ENCODE results near the gene LSM12. TPM values are rescaled to one million over a fixed set of nuclear protein-coding genes. Genes with fewer than 3 reads are reported as not detected.

Gene LSM12
- total RNA-seq, 4 donors from 2014 or later: 41.6 to 79.0 (median 56.5) TPM

DNA sequence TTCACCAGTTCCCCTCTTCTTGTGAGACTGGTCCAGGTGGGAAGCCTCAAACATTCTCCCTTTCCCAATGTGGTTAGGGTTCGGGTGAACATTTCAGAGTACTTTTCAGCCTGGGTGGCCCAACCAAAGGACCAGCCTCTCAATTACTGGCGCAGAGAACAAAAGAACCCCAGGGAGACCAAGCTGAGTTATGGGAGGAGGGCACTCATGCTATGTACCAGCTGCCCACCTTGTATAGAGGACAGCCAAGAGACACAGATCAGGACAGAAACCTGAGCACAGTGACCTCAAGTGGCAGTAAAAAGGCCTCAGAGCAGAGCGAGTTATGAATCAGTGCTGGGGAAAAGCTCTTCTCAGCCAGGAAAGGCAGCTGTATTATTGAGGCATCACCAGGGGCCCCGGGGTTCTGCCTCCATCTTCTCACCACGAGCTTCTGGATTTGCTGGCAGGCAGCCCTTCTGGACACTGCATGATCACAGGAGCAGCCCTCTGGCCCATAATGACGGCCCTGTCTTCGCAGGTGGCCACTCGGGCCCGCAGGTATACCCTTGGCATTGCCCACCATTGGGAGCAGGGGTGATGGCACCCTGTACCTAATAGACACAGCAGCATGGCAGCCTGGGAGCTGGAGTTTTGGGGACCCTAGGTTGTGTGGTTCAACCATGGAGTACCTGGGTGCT lies 7.9 kb upstream of the LSM12 start:
- H3K4me1 ChIP-seq: peaks cover 27 to 35% of the 10 kb centered on the region in 2 donors
- TF ChIP-seq POLR2A (IDR thresholded peaks at IDR 0.05): no peak
- TF ChIP-seq, protein P1, sequence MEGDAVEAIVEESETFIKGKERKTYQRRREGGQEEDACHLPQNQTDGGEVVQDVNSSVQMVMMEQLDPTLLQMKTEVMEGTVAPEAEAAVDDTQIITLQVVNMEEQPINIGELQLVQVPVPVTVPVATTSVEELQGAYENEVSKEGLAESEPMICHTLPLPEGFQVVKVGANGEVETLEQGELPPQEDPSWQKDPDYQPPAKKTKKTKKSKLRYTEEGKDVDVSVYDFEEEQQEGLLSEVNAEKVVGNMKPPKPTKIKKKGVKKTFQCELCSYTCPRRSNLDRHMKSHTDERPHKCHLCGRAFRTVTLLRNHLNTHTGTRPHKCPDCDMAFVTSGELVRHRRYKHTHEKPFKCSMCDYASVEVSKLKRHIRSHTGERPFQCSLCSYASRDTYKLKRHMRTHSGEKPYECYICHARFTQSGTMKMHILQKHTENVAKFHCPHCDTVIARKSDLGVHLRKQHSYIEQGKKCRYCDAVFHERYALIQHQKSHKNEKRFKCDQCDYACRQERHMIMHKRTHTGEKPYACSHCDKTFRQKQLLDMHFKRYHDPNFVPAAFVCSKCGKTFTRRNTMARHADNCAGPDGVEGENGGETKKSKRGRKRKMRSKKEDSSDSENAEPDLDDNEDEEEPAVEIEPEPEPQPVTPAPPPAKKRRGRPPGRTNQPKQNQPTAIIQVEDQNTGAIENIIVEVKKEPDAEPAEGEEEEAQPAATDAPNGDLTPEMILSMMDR (IDR thresholded peaks at IDR 0.05 in 4 of 5, conservative IDR thresholded peaks at IDR 0.05 in 1 of 5): no peak
- H3K27me3 ChIP-seq: no peaks in the 10 kb centered on the region
- DNase-seq (peak in 1 of 2 donors; percentile 46), ATAC-seq (peak in 1 of 2 donors; percentile 25)
- no peak overlapping the region for H3K4me3 ChIP-seq
- peak overlapping the region; percentile 62 to 96 (median 68) for H3K27ac ChIP-seq
- in situ Hi-C loops (cut with MboI; ENCODE audit: low sequenced_read_pairs in 4 of 4) (no loop called here), intact Hi-C loops (cut with DNase I; ENCODE audit: low total_unique reads) (loop anchor here (5.0 kb wide), 1 partner anchor 113 kb away; the partner anchor contains the start of gene TMUB2)
- H3K9me3 ChIP-seq: no peaks in the 10 kb centered on the region
- H3K36me3 ChIP-seq: peaks cover 0 to 40% of the 10 kb centered on the region in 2 donors

DNA sequence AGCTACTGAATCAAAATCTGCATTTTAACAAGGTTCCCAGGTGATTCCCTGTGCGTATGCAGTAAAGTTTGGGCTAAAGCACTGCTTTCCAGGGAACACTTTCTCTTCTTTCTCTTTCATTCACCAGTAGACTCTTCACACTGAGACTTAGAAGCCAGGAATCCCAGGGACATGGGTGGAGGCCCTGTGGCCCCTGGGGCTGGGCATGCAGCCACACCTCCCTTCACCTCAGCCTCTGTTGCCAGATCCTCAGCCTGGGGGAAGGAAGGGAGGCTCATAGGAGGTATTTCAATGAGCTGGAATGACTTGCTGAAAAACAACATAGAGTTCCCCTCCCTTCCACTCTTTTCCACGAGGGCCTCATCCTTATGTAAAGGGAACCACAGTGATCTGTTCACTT lies 5.3 kb upstream of the LSM12 start:
- TF ChIP-seq, protein P1 (IDR thresholded peaks at IDR 0.05 in 4 of 5, conservative IDR thresholded peaks at IDR 0.05 in 1 of 5): no peak
- no peak for TF ChIP-seq POLR2A (IDR thresholded peaks at IDR 0.05)
- intact Hi-C loops (cut with DNase I; ENCODE audit: low total_unique reads): loop anchor here (2.0 to 5.0 kb wide), 3 partner anchors 39 to 116 kb away; partner anchors contain the start of genes TMEM101 and TMUB2
- H3K9me3 ChIP-seq: no peaks in the 10 kb centered on the region
- H3K27me3 ChIP-seq: no peaks in the 10 kb centered on the region
- DNase-seq (no peak), ATAC-seq (no peak)
- peaks cover 32 to 44% of the 10 kb centered on the region in 2 donors for H3K4me1 ChIP-seq
- H3K36me3 ChIP-seq: peaks cover 0 to 15% of the 10 kb centered on the region in 2 donors
- H3K27ac ChIP-seq: peak overlapping the region; percentile 90 to 96 (median 94)
- H3K4me3 ChIP-seq: peak overlapping the region; percentile 79 to 94 (median 91)
- in situ Hi-C loops (cut with MboI; ENCODE audit: low sequenced_read_pairs in 4 of 4): no loop called here

DNA sequence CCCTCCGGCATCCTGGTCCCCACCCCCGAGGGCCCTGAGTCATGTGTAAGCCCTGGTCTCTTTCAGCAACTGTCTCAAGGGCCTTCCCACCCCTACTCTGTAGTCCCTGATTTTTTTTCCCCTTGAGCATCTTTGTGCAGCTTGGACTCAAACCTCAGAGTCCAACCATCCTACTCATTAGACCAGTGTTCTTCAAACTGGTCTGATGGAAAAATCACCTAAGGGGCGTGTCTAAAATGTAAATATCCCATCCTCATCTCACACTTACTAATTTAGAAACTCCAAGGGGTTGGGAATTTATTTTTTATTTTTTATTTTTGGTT lies 4.7 kb upstream of the LSM12 start:
- intact Hi-C loops (cut with DNase I; ENCODE audit: low total_unique reads) (loop anchor here (2.0 to 5.0 kb wide), 3 partner anchors 40 to 116 kb away; partner anchors contain the start of genes TMEM101 and TMUB2), in situ Hi-C loops (cut with MboI; ENCODE audit: low sequenced_read_pairs in 4 of 4) (no loop called here)
- ATAC-seq (no peak), DNase-seq (no peak)
- TF ChIP-seq, protein P1 (IDR thresholded peaks at IDR 0.05 in 4 of 5, conservative IDR thresholded peaks at IDR 0.05 in 1 of 5): no peak
- no peak for TF ChIP-seq POLR2A (IDR thresholded peaks at IDR 0.05)
- H3K27me3 ChIP-seq: no peaks in the 10 kb centered on the region
- H3K4me3 ChIP-seq: peak overlapping the region; percentile 79 to 94 (median 91)
- H3K4me1 ChIP-seq: peaks cover 33 to 45% of the 10 kb centered on the region in 2 donors
- H3K36me3 ChIP-seq: peaks cover 0 to 8% of the 10 kb centered on the region in 2 donors
- H3K9me3 ChIP-seq: no peaks in the 10 kb centered on the region
- peak overlapping the region; percentile 90 to 96 (median 94) for H3K27ac ChIP-seq

DNA sequence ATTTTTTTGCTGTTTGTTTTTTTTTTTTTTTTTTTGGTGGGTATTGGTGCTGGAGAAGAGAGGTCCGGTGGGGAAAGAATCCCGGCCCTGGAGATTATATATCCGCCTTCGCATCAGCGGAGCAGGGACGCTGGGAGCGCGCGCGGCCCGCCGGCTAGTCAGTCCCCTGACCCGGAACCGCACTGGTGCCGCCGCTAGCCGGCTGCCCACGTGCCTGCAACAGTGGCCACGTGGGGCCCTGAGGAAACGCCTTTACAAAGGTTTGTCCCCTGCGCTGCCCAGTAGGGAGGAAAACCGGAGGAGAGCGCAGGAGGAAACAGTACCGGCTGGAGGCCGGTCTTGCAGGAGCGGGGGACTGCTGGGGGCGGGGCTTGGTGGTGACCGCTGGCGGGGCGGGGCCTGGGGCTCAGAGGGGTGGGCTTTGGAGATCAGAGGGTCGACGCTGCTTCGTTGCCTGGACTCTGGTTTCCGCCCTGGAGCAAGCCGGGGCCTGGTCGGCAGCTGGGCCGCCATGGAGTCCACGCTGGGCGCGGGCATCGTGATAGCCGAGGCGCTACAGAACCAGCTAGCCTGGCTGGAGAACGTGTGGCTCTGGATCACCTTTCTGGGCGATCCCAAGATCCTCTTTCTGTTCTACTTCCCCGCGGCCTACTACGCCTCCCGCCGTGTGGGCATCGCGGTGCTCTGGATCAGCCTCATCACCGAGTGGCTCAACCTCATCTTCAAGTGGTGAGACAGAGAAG lies 4.2 kb upstream of the LSM12 start, which contains the start of gene G6PC3:
TSS of gene G6PC3 (plus strand) at position 281 of the 743 bp plus-strand sequence. CDS start at position 512, 231 bp downstream.
- H3K4me1 ChIP-seq: peaks cover 36 to 46% of the 10 kb centered on the region in 2 donors
- no peaks in the 10 kb centered on the region for H3K27me3 ChIP-seq
- H3K36me3 ChIP-seq: peaks cover 0 to 3% of the 10 kb centered on the region in 2 donors
- peak; percentile 88 to 91 for TF ChIP-seq POLR2A (IDR thresholded peaks at IDR 0.05)
- TF ChIP-seq, protein P1 (IDR thresholded peaks at IDR 0.05 in 4 of 5, conservative IDR thresholded peaks at IDR 0.05 in 1 of 5): peak in 3 of 5 experiments; percentile 18 to 43 (median 22)
- in situ Hi-C loops (cut with MboI; ENCODE audit: low sequenced_read_pairs in 4 of 4) (no loop called here), intact Hi-C loops (cut with DNase I; ENCODE audit: low total_unique reads) (loop anchor here (1.0 to 5.0 kb wide), 4 partner anchors 40 to 117 kb away; partner anchors contain the start of genes HDAC5, TMEM101 and TMUB2)
- peak within 1 kb of the TSS; percentile 79 to 94 (median 91) for H3K4me3 ChIP-seq
- DNase-seq (peak; percentile 97), ATAC-seq (peak; percentile 83 to 91)
- no peaks in the 10 kb centered on the region for H3K9me3 ChIP-seq
- peak within 1 kb of the TSS; percentile 90 to 96 (median 94) for H3K27ac ChIP-seq

All from gastrocnemius medialis (tissue), 4 donors.